ENCODE data around the gene NRG2. TPM values are rescaled to one million over a fixed set of nuclear protein-coding genes. Genes with fewer than 3 reads are reported as not detected.

Gene NRG2
- total and polyA plus RNA-seq, 2 of the 8 experiments (the other 6 are each of a cell fraction or from before 2014, with no cell fraction given), result 0.27 to 0.54 TPM

DNA sequence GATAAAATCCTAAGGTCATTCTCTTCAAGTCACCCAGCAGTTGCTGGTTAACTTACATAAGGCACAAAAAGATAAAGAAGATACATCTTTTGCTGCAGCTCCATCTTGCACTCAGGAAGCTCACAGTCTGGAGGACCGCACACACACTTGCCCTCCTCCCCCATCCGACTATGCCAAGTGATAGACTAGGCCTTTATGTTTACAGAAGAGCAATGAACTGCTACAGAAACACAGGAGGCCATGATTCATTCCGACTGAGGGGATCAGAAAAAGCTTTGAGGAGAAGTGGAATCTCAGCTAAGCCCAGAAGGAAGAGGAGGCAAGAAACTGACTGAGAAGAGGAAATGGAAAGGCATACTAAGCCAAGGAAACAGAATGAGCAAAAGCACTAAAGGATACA lies 17.4 kb downstream of the NRG2 start:
- Histone ChIP-seq H3K36me3 (ENCODE audit: control insufficient read depth in 2 of 4, insufficient read depth in 4 of 4, low read length in 3 of 4) (no peaks in the 10 kb centered on the region), H3K4ac (replicated peaks; ENCODE audit: insufficient read length, low read depth, low read length) (no peak overlapping the region), H3K14ac (ENCODE audit: insufficient read length) (no peak overlapping the region), H2AFZ (ENCODE audit: low read length) (no peak overlapping the region), H3K27ac (ENCODE audit: low read depth, low read length) (no peak overlapping the region), H2BK120ac (replicated peaks; ENCODE audit: low read depth, low read length) (no peak overlapping the region), H3K79me1 (ENCODE audit: low read depth, low read length) (no peaks in the 10 kb centered on the region), H2BK15ac (ENCODE audit: low read length) (no peak overlapping the region), H4K5ac (ENCODE audit: insufficient read length, low read depth, low read length) (no peak overlapping the region), H4K20me1 (replicated peaks in 1 of 2; ENCODE audit: control insufficient read depth in 1 of 2, insufficient read depth in 2 of 2, low read length in 2 of 2) (peaks cover 0 to 2% of the 10 kb centered on the region in 2 experiments), H3K4me2 (ENCODE audit: insufficient read depth in 1 of 2, low read depth in 2 of 2, low read length in 2 of 2) (no peak overlapping the region), H3K9ac (replicated peaks in 1 of 4; ENCODE audit: extremely low read depth in 1 of 4, low read depth in 3 of 4, low read length in 3 of 4) (no peak overlapping the region), H3K4me3 (ENCODE audit: extremely low read depth in 1 of 4, insufficient read depth in 2 of 4, low read depth in 3 of 4, low read length in 4 of 4) (no peak overlapping the region), H4K91ac (replicated peaks; ENCODE audit: insufficient read length, low read length) (no peak overlapping the region), H2BK5ac (ENCODE audit: low read depth, low read length) (no peak overlapping the region), H3K27me3 (replicated peaks in 1 of 4; ENCODE audit: control insufficient read depth in 3 of 4, extremely low read depth in 1 of 4, insufficient read depth in 3 of 4, low read length in 3 of 4) (no peaks in the 10 kb centered on the region; a peak in 3 of 7 replicates), H2BK20ac (ENCODE audit: low read length) (no peak overlapping the region), H3K4me1 (replicated peaks in 1 of 4; ENCODE audit: control insufficient read depth in 3 of 4, insufficient read depth in 4 of 4, low read length in 3 of 4) (no peaks in the 10 kb centered on the region), H3K56ac (replicated peaks; ENCODE audit: insufficient read length, low read depth, low read length) (no peak overlapping the region), H2AK5ac (ENCODE audit: low read depth, low read length) (no peak overlapping the region), H3K79me2 (ENCODE audit: control insufficient read depth in 1 of 2, insufficient read depth in 2 of 2, low read length in 2 of 2) (no peaks in the 10 kb centered on the region), H3K9me3 (ENCODE audit: insufficient read depth in 2 of 2, low read depth in 1 of 2, low read length in 1 of 2) (no peaks in the 10 kb centered on the region), H4K8ac (ENCODE audit: extremely low read depth, insufficient read depth, low read length) (no peak overlapping the region), H2BK12ac (ENCODE audit: low read depth, low read length) (no peak overlapping the region), H3K23ac (ENCODE audit: insufficient read length) (no peak overlapping the region), H3K18ac (ENCODE audit: extremely low read depth, low read length) (no peak overlapping the region), H3K23me2 (ENCODE audit: low read depth, low read length) (no peaks in the 10 kb centered on the region)
- ChIA-PET CTCF (ENCODE audit: partially characterized antibody) (interaction anchor here (0.7 to 2.6 kb wide), 7 partner anchors 15 to 340 kb away, joined by 3 to 5 read pairs (median 3); partner anchors contain the start of gene NRG2), POLR2A (ENCODE audit: partially characterized antibody) (no interaction called here)
- 78% methylated on average over 3 of the region's 3 CpGs; no CpG with 5 or more reads in 1 of the 2 experiments for WGBS, 2 experiments (ENCODE audit: extremely low coverage in 1 of 2, insufficient coverage in 1 of 2, insufficient read length in 1 of 2, insufficient replicate concordance in 2 of 2, low coverage in 1 of 2, low lambda C conversion rate in 2 of 2, missing lambda C conversion rate in 1 of 2)
- FAIRE-seq (no peak), DNase-seq (ENCODE audit: low read depth in 1 of 2, low spot score in 2 of 2) (no peak)
- TF ChIP-seq POLR2A (IDR thresholded peaks at IDR 0.05; ENCODE audit: control extremely low read depth in 1 of 2, low read depth in 2 of 2, low read length in 2 of 2) (no peak), SP4 (IDR thresholded peaks at IDR 0.05; ENCODE audit: low read length) (no peak), TAF7 (optimal IDR thresholded peaks at IDR 0.05; ENCODE audit: borderline replicate concordance, low read depth, low read length) (no peak)
- TF ChIP-seq, protein P1, sequence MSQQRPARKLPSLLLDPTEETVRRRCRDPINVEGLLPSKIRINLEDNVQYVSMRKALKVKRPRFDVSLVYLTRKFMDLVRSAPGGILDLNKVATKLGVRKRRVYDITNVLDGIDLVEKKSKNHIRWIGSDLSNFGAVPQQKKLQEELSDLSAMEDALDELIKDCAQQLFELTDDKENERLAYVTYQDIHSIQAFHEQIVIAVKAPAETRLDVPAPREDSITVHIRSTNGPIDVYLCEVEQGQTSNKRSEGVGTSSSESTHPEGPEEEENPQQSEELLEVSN (IDR thresholded peaks at IDR 0.05), result no peak
- TF ChIP-seq, protein P2, sequence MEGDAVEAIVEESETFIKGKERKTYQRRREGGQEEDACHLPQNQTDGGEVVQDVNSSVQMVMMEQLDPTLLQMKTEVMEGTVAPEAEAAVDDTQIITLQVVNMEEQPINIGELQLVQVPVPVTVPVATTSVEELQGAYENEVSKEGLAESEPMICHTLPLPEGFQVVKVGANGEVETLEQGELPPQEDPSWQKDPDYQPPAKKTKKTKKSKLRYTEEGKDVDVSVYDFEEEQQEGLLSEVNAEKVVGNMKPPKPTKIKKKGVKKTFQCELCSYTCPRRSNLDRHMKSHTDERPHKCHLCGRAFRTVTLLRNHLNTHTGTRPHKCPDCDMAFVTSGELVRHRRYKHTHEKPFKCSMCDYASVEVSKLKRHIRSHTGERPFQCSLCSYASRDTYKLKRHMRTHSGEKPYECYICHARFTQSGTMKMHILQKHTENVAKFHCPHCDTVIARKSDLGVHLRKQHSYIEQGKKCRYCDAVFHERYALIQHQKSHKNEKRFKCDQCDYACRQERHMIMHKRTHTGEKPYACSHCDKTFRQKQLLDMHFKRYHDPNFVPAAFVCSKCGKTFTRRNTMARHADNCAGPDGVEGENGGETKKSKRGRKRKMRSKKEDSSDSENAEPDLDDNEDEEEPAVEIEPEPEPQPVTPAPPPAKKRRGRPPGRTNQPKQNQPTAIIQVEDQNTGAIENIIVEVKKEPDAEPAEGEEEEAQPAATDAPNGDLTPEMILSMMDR (IDR thresholded peaks at IDR 0.05; ENCODE audit: control extremely low read depth in 1 of 3, insufficient read depth in 1 of 3, low read depth in 1 of 3, low read length in 3 of 3), result no peak

All from H1 (cell line).